Effector CD4-positive, alpha-beta T cell (primary cell): ENCODE data around the gene RRP15.

Experiments
- DNase-seq: peaks from one replicate; pipeline ENCODE4 v3.0.0-alpha.2; 2020
- total RNA-seq: gene quantifications from one replicate; lab custom pipeline; 2026; lab: John Stamatoyannopoulos, UW

Gene RRP15, protein sequence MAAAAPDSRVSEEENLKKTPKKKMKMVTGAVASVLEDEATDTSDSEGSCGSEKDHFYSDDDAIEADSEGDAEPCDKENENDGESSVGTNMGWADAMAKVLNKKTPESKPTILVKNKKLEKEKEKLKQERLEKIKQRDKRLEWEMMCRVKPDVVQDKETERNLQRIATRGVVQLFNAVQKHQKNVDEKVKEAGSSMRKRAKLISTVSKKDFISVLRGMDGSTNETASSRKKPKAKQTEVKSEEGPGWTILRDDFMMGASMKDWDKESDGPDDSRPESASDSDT
- total RNA-seq = 24.8 reads per million, percentile 52 among the genes with 10 or more reads in this experiment

- peak; percentile 81 for DNase-seq
These were observed at the start of gene RRP15 for GRCh38 chr1:218284917-218285635. TSS of gene RRP15 (plus strand) at chr1:218285293. CDS start at chr1:218285317, 24 bp downstream.

DNA sequence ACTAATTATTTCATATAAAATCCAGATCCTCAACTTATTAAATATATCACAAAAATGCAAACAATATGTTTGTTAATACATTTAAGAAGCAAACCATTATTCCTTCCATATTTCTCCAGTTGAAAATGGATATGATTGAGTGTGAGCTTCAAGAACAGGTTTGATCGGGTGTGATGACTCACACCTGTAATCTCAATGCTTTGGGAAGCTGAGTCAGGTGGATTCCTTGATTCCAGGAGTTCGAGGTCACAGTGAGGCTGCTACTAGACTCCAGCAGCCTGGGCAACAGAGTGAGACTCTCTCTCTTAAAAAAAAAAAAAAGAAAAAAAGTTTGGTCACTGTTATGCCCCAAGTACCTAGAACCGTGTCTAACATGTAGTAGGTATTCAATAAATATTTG, 42.9 kb upstream of the RRP15 start:
- DNase-seq = no peak

- DNase-seq = no peak
These were observed 37.8 kb upstream of the RRP15 start for GRCh38 chr1:218247339-218247738.

GRCh38 chr1:218249338-218250140, 35.6 kb upstream of the RRP15 start:
- no peak for DNase-seq

DNA sequence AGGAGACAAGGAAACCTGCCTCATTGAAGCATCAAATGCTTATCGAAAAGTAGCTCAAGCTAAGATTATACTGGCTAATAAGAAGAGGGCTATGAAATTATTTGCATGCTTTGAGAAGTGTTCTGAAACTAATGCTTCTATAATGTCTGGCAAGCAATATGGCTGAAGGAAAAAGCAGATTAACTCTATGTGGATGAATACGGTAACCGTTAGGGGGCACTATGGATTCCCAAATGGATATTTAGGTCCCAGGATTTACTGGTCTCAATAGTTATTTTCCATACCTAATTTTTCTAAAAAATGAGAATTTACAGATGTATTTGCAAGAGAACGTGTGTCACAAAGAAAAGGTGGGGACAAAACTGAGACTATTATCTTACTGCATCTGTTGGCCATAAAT, 34.6 kb upstream of the RRP15 start:
- DNase-seq = no peak

DNA sequence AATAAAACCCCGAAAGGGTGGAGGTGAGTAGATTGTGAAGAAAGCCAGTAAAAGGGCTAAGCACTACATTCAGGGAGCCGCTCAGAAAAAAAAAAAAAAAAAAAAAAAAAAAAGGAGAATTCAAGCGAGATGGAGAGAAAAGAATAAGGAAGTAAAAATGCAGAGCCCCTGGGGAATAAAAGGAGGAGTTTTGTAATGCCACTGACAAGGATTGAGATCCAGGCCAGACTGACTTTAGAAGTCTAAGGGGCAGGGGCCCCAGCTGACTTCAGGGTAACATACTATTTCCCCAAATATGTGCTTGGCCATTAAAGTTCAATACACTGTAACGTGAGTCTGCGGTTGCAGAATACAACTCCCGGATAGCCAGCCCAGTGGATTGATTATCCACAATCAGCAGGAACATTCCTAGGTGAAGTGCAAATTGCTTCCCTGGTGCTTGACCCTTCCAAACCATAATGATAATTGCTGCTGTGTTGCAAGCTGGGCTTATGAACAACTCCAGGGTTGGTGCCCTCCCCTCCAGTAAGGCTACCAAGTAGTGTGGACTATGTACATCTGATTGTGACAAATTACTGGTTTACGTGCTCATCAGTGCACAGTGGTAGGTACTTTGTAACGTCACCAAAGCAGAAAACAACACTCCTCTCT, 30.7 kb upstream of the RRP15 start:
- DNase-seq = no peak

- DNase-seq = no peak
These were observed 30.0 kb upstream of the RRP15 start for GRCh38 chr1:218255090-218255489.

DNA sequence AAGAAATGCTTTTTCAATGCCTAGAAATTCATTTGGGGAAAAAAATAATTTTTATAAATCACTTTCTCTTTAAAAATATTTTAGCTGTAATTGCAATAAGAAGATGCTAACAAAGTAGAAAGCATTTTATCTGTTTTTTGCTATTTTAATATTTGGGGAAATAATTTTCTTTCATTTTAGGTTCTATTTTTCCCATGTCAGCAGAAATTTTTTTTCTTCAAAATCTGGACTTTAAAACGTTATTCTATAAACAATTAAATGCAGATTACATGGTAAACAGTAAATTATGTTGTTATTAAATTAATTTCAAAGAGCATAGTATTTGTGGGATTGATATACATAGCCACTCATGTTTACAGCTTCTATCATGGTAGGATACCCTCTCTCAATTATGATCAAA, 27.7 kb upstream of the RRP15 start:
- no peak for DNase-seq

DNA sequence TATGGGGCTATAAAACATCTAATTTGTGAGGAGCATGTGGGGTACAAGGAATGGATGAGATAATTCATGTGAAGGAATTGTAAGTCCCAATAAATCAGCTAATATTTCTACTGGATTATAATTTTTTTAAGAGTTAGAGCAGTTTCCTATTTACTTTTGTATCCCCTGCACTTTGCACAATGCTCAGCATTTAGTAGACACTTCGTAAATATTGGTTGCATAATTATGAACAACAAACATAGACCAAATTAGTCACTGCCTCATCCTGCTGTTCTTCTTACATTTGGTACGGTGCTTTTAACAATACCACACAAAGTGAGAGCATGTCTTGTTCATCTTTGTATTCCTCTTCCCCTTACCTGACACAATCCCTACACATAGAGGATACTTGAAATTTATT, 27.1 kb upstream of the RRP15 start:
- no peak for DNase-seq

GRCh38 chr1:218259339-218259738, 25.8 kb upstream of the RRP15 start:
- no peak for DNase-seq

DNA sequence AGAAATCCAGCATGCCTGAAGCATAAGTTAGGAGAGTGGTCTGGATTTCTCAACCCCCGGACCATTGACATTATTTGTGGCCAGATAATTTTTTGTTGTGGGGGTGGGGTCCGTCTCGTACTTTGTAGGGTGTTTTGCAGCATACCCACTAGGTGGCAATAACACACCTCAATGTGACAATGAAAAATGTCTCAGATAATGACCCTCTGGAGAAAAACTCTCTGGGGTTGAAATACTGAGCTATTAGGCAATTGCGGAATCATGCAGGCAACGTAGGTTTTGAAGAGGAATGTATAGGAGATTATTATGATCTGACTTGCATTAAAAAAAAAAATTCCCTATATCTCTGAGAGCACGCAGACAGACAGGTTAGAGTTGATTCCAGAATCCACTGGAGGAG, 25.3 kb upstream of the RRP15 start:
- DNase-seq = no peak

GRCh38 chr1:218262259-218262658, 22.8 kb upstream of the RRP15 start:
- DNase-seq = no peak

- no peak for DNase-seq
These were observed 18.7 kb upstream of the RRP15 start for GRCh38 chr1:218266356-218266755.

DNA sequence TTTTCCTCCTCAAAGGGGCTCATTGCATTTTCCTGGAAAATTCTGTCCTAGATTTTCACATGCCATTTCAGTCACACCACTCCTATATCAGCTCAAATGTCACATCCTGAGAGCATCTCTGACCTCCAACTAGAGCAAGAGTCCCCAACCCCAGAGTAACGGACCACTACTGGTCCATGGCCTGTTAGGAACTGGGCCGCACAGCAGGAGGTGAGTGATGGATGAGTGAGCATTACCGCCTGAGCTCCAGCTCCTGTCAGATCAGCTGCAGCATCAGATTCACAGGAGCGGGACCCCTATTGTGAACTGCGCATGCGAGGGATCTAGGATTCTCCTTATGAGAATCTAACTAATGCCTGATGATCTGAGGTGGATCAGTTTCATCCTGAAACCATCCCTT, 12.7 kb upstream of the RRP15 start:
- DNase-seq = no peak

GRCh38 chr1:218273762-218274479, 11.2 kb upstream of the RRP15 start:
- DNase-seq = no peak

DNA sequence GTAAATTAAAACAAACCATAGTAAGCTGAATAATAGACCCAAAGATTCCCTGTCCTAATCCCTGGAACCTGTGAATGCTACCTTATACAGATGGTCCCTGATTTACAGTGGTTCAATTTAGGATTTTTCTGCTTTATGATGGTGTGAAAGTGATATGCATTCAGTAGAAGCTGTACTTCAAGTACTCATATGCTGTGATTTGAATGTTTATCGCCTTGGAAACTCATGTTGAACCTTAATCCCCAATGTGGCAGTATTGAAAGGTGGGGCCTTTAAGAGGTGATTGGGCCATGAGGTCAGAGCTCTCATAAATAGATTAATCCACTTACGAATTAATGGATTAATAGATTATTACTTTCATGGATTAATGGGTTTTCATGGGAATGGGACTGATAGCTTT, 10.6 kb upstream of the RRP15 start:
- no peak for DNase-seq

GRCh38 chr1:218275823-218276222, 9.3 kb upstream of the RRP15 start:
- no peak for DNase-seq

DNA sequence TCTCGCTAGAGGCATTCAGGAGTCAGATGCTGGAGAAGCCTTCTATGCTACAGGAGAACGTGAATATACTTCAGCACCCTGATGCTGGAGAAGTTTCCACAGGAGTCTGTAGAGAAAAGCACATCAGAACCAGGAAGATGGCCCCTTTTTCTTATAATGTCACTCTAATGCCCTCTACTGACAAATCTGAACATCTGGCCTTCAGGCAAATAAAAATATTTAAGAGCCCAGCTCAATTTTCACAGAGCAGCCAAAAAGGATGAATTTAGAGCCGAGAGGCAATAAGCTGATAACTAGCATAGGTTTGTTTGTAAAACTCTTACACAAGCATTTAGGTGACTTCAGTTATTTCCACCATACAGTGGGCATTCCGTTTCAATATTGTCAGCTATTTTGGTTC, 3.8 kb upstream of the RRP15 start:
- DNase-seq = no peak

DNA sequence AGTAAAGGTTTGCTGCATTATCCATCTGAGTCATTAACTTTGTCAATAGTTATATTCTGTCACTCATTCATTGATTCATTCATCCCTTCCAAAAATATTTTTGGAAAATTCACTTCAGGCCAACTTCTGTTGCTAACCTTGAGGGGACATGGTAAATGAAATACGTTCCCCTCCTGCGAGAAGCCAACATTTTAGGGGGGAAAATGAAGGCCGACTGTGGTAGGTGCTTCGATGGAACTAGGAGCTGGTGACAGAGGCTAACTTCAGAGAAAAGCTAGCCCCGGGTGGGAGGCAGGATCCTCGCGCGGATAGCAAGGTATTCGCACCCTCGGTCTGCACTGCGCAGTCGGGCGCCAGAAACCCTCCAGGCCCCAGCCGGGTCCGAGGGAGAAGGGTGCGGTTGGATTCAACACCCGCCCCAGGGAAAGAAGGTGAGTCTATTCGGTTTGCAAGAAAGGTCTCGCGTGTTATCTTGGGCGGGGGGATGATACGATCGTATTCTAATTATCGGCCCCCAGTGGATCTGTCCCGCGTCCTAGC, 646 bp upstream of the RRP15 start:
- no peak for DNase-seq

GRCh38 chr1:218292515-218292914, 7.4 kb downstream of the RRP15 start:
- DNase-seq = no peak

DNA sequence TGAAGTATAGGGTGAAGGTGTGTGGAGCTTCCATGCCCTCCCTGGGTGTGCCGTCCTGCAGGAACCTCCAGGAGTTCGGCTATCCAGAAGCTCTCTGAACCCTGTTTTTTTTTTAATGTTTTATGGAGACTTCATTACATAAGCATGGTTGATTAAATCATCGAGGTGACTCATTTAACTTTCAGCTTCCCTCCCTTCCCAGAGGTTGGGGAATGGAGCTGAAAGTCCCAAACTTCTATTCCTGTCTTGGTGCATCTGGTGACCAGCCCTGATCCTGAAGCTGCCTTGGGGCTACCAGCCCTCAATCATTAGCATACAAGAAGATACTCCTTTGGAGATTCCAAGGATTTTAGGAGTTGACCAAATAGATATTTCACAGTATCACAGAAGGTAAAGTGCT, 9.5 kb downstream of the RRP15 start:
- no peak for DNase-seq

GRCh38 chr1:218296162-218296561, 11.1 kb downstream of the RRP15 start:
- DNase-seq = no peak
